Keratinocyte (primary cell): ENCODE data around the gene MACF1. TPM values are rescaled to one million over a fixed set of nuclear protein-coding genes. Genes with fewer than 3 reads are reported as not detected.

ENCODE experiments used
- DNase-seq: peaks from one replicate; pipeline ENCODE4 v3.0.0-alpha.2; 2011; ENCODE audit warnings: low read depth, missing footprints, low spot score
- FAIRE-seq: peaks from 2 replicates; lab custom pipeline; 2011; peaks lifted over from hg19 to GRCh38; lab: Jason Lieb, UNC
- H2AFZ ChIP-seq: 2 replicates; pipeline ENCODE4 v1.6.0; 2012; ENCODE audit warnings: low read length, control low read depth, inconsistent platforms; ENCODE audit not compliant: control insufficient read depth
- H3K27ac ChIP-seq: 2 replicates; pipeline ENCODE4 v1.5.1; 2011; ENCODE audit warnings: low read length; ENCODE audit not compliant: control insufficient read depth, insufficient read depth
- H3K27me3 ChIP-seq: 3 replicates; pipeline ENCODE4 v1.6.0; 2011; ENCODE audit warnings: low read length; ENCODE audit not compliant: control insufficient read depth, insufficient read depth; ENCODE audit errors: extremely low read depth
- H3K36me3 ChIP-seq, 2 experiments: 2 replicates in 1 of 2; 3 replicates in 1 of 2; pipeline ENCODE4 v1.5.1; 2011; ENCODE audit warnings: low read length in 2 of 2, mild to moderate bottlenecking in 1 of 2; ENCODE audit not compliant: control insufficient read depth in 2 of 2, insufficient read depth in 2 of 2; ENCODE audit errors: extremely low read depth in 1 of 2
- H3K4me1 ChIP-seq: 3 replicates; pipeline ENCODE4 v1.5.1; 2011; ENCODE audit warnings: low read length; ENCODE audit not compliant: control insufficient read depth, insufficient read depth; ENCODE audit errors: extremely low read depth
- H3K4me2 ChIP-seq: 3 replicates; pipeline ENCODE4 v1.6.0; 2011; ENCODE audit warnings: low read depth, low read length; ENCODE audit not compliant: control insufficient read depth, insufficient read depth; ENCODE audit errors: extremely low read depth
- H3K4me3 ChIP-seq, 3 experiments: fragments of 200-600 bp in 1 of 3; sonication (generic) in 1 of 3; 2 replicates in 2 of 3; 3 replicates in 1 of 3; pipeline ENCODE4 v1.5.1; 2011 to 2016; ENCODE audit warnings: low read length in 3 of 3, mild to moderate bottlenecking in 3 of 3, control low read depth in 2 of 3, inconsistent platforms in 1 of 3, low read depth in 1 of 3, mixed read lengths in 1 of 3, mixed run types in 1 of 3, moderate library complexity in 1 of 3; ENCODE audit not compliant: control insufficient read depth in 2 of 3, insufficient read depth in 2 of 3; ENCODE audit errors: extremely low read depth in 1 of 3
- H3K79me2 ChIP-seq: 2 replicates; pipeline ENCODE4 v1.6.0; 2012; ENCODE audit warnings: low read length; ENCODE audit not compliant: control insufficient read depth, insufficient read depth
- H3K9ac ChIP-seq: 3 replicates; pipeline ENCODE4 v1.6.0; 2011; ENCODE audit warnings: low read length; ENCODE audit not compliant: control insufficient read depth, insufficient read depth; ENCODE audit errors: extremely low read depth
- H3K9me1 ChIP-seq: 3 replicates; pipeline ENCODE4 v1.6.0; 2011; ENCODE audit warnings: low read length; ENCODE audit not compliant: control insufficient read depth, insufficient read depth; ENCODE audit errors: extremely low read depth
- H3K9me3 ChIP-seq: 2 replicates; pipeline ENCODE4 v1.5.1; 2012; ENCODE audit warnings: low read depth, low read length; ENCODE audit not compliant: control insufficient read depth
- H4K20me1 ChIP-seq: 3 replicates; pipeline ENCODE4 v1.6.0; 2011; ENCODE audit warnings: low read length; ENCODE audit not compliant: control insufficient read depth, insufficient read depth; ENCODE audit errors: extremely low read depth
- EZH2 ChIP-seq: IDR thresholded peaks from one replicate; pipeline ENCODE4 v1.6.1; 2012; ENCODE audit warnings: inconsistent platforms, mild to moderate bottlenecking, low read length, moderate library complexity
- dilution Hi-C: fragments of 300-500 bp; cut with MboI; formaldehyde crosslinking; loops from one replicate; pipeline ENCODE4 v1.7.0; 2020; ENCODE audit warnings: low sequenced_read_pairs; ENCODE audit not compliant: extremely low pct_ligation_motif_present
- polyA plus RNA-seq, 5 experiments: library from polyadenylated mRNA; depleted of rRNA in 3 of 5; stranded (reverse) in 3 of 5; stranded (forward) in 1 of 5; unstranded in 1 of 5; fragments of >200 nt; gene quantifications; 1 replicate in 1 of 5; 2 replicates in 3 of 5; 3 replicates in 1 of 5; pipeline versions ENCODE4 v1.2.1 to v1.2.3, GENCODE V29; 2011 to 2012; ENCODE audit warnings: missing spikeins in 2 of 5, low read depth in 1 of 5, low replicate concordance in 1 of 5
- TF ChIP-seq, protein P1 (sequence below), 3 experiments: IDR thresholded peaks in 1 of 3; conservative IDR thresholded peaks in 1 of 3; optimal IDR thresholded peaks in 1 of 3; 2 replicates in 2 of 3; 3 replicates in 1 of 3; pipeline versions ENCODE3 to v1.5.1; 2011; ENCODE audit warnings: low read length in 3 of 3, mild to moderate bottlenecking in 3 of 3, moderate library complexity in 2 of 3, control low read depth in 1 of 3, inconsistent platforms in 1 of 3; ENCODE audit not compliant: insufficient read depth in 2 of 3; ENCODE audit errors: extremely low read depth in 1 of 3

Gene MACF1
- polyA plus RNA-seq, 1 donor (not counting 4 experiments of a cell fraction or from before 2014, with no cell fraction given): 111 TPM

DNA sequence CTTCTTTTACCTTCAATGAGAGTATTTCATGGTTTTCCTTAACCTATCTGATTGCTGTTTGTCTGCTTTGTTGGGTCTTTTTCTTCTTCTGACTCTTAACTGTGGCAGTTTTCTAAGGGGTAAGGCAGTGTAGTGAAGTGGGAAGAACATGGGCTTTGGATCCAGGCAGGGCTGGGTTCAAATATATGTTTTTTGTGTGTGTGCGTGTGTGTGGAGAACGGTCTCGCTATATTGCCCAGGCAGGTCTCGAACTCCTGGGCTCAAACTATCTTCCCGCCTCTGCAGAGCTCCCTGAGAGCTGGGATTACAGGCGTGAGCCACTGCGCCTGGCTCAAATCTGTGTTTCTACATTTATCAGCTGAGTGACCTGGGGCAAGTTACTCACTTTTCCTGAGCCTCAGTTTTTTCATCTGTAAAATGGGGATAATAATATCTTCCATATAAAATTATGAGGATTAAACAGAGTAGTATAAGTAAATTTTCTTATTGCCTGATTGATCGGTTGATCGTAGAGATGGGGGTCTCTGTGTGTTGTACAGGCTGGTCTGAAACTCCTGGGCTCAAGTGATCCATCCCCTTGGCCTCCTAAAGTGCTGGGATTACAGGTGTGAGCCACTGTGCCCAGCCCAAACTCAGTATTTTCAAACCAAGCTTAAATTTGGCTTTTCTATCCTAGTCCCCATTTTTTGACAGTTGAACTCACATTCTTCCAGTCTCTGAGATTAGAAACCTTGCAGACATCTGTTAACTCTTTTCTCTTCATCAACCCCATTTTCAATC lies 36.0 kb upstream of the MACF1 start:
- DNase-seq: no peak

DNA sequence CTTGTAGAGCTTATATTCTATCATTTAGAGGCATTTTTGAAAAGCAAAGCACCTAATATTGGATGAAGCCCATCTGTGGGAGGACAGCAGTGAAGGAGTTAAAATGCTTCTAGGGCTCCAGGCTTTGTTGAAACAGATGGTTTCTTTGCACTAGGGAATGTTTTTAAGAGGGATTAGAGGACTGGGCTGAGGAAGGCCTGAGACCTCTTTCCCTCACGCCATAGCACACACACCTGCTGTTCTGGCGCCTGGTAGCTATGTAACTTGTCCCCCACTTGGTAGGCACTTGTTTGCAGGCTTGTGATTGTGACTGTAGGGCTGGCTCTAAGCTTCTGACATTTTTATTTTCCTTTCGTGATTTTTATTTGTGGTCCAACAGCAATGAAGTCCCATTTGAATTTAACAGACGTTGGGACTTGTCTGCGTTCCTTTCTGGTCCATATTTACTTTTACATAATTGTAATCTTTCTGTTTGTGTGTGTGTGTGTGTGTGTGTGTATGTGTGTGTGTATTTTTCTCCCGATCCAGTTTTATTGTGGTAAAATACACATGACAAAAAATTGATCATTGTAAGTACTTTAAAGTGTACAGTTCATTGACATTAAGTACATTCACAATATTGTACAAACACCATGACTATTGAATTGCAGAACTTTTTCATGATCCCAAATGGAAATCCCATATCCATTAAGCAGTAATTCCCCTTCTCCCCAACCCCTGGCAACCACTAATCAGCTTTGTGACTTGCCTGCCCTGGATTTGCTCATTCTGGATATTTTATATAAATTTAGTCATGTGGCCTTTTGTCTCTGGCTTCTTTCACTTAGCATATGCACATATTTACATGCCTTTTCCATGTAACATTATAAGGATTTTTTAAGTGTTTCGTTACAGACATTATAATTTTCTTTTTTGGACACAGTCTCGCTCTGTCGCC lies 33.5 kb upstream of the MACF1 start:
- Histone ChIP-seq H3K9ac (no peak overlapping the region), H3K4me2 (no peak overlapping the region), H3K27ac (no peak overlapping the region), H3K9me1 (peaks cover 3% of the 10 kb centered on the region), H3K4me3 (no peak overlapping the region), H3K27me3 (no peaks in the 10 kb centered on the region), H3K79me2 (peaks cover 87% of the 10 kb centered on the region), H2AFZ (no peak overlapping the region), H3K4me1 (peaks cover 40% of the 10 kb centered on the region), H3K9me3 (no peaks in the 10 kb centered on the region), H3K36me3 (no peaks in the 10 kb centered on the region), H4K20me1 (peaks cover 2% of the 10 kb centered on the region)
- dilution Hi-C loops: no loop called here
- no peak for FAIRE-seq
- DNase-seq: no peak
- no peak for TF ChIP-seq EZH2
- TF ChIP-seq, protein P1, sequence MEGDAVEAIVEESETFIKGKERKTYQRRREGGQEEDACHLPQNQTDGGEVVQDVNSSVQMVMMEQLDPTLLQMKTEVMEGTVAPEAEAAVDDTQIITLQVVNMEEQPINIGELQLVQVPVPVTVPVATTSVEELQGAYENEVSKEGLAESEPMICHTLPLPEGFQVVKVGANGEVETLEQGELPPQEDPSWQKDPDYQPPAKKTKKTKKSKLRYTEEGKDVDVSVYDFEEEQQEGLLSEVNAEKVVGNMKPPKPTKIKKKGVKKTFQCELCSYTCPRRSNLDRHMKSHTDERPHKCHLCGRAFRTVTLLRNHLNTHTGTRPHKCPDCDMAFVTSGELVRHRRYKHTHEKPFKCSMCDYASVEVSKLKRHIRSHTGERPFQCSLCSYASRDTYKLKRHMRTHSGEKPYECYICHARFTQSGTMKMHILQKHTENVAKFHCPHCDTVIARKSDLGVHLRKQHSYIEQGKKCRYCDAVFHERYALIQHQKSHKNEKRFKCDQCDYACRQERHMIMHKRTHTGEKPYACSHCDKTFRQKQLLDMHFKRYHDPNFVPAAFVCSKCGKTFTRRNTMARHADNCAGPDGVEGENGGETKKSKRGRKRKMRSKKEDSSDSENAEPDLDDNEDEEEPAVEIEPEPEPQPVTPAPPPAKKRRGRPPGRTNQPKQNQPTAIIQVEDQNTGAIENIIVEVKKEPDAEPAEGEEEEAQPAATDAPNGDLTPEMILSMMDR (optimal IDR thresholded peaks at IDR 0.05 in 1 of 3, IDR thresholded peaks at IDR 0.05 in 1 of 3, conservative IDR thresholded peaks at IDR 0.05 in 1 of 3; ENCODE audit: extremely low read depth in 1 of 3, insufficient read depth in 2 of 3, low read length in 3 of 3): no peak

More for the DNA sequence above, 36.0 kb upstream of the MACF1 start:
- TF ChIP-seq, protein P1 (optimal IDR thresholded peaks at IDR 0.05 in 1 of 3, IDR thresholded peaks at IDR 0.05 in 1 of 3, conservative IDR thresholded peaks at IDR 0.05 in 1 of 3; ENCODE audit: extremely low read depth in 1 of 3, insufficient read depth in 2 of 3, low read length in 3 of 3): no peak
- TF ChIP-seq EZH2: no peak
- no peak overlapping the region for H3K9ac ChIP-seq
- H3K4me3 ChIP-seq: no peak overlapping the region
- H3K27ac ChIP-seq: no peak overlapping the region
- H4K20me1 ChIP-seq: peaks cover 2% of the 10 kb centered on the region
- dilution Hi-C loops: no loop called here
- peaks cover 90% of the 10 kb centered on the region for H3K79me2 ChIP-seq
- no peaks in the 10 kb centered on the region for H3K27me3 ChIP-seq
- H2AFZ ChIP-seq: no peak overlapping the region
- no peak for FAIRE-seq
- H3K9me3 ChIP-seq: no peaks in the 10 kb centered on the region
- H3K4me2 ChIP-seq: no peak overlapping the region
- peaks cover 3% of the 10 kb centered on the region for H3K9me1 ChIP-seq
- H3K4me1 ChIP-seq: peaks cover 29% of the 10 kb centered on the region
- peaks cover 0 to 3% of the 10 kb centered on the region in 2 experiments for H3K36me3 ChIP-seq
